EL (cell line): ENCODE data around the gene NRF1.
"Not testable (repeated sequence)": the region's sequence is repeated elsewhere in the genome, so short reads cannot be mapped to it uniquely, and the experiment has no call there.

Experiments used
- DNase-seq: peaks from one replicate; pipeline ENCODE4 v3.0.0-alpha.2; 2016

NRF1 gene

DNA sequence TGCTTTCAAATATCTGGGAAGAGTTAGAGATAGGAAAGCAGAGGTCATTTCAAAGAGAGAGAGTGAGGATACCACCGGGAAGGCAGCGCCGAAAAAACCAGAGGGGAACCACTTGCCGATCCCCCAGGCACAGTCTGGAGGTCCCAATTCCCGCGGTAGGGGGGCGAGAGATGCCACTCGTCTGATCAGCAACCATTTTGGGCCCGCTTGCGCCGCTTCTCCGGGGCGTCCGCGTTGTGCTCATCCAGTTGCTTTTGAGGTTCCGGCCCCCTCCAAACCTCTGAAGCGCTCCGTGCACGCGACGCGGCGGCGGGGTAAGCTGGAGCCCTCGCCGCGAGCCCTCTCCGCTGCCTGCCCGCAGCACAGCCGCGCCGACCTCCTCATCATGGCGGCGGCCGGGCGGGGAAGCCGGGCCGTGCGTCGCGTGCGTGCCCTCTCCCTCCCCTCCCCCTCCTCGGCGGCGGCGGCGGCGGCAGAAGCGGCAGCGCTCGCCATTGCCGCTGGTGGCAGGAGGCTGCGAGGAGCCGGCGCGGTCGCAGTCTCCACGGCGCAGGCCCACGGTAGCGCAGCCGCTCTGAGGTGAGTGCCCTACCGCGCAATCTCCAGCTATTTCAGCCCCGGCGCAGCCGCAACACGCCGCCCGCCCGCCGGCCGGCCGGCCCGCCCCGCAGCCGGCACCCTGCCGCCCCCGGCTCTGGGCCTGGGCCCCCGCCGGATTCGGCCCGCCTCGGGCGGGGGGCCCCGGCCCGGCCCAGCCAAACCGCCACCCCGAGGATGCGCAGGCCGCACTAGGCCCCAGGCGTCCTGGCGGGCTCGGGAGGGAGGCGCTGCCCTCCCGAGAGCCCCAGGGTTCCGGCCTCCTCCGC lies at the start of gene NRF1:
Gene NRF1 (plus strand): TSS at position 475 of the 866 bp plus-strand sequence. CDS start 45,632 bp downstream, outside the sequence.
- DNase-seq = peak; percentile 87

DNA sequence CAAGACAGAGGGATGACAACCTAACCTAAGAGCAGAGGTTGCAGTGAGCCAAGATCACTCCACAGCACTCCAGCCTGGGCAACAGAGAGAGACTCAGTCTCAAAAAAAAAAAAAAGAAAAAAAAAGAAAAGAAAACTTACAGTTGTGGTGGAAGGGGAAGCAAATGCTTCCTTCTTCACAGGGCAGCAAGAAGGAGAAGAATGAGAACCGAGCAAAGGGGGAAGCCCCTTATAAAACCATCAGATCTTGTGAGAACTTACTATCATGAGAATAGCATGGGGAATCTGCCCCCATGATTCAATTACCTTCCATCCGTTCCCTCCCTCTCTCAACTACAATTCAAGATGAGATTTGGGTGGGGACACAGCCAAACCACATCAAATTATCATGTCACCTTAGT lies 45.2 kb upstream of the NRF1 start:
- DNase-seq = not testable (repeated sequence)

DNA sequence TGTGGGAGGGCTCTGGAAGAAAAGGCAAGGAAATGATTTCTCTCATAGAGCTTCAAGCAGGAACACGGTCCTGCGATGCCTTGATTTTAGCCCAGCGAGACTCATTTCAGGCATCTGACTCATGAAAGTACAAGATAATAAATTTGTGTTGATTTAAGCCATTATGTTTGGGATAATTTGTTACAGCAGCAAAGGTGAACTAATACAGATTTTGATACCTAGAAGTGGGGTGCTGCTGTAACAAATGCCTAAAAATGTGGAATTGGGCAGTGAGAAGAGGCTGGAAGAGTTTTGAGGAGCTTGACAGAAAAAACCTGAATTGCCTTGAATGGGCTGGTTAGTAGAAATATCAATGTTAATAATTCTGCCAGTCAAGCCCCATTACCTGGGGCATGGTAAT lies 44.1 kb upstream of the NRF1 start:
- DNase-seq = no peak

DNA sequence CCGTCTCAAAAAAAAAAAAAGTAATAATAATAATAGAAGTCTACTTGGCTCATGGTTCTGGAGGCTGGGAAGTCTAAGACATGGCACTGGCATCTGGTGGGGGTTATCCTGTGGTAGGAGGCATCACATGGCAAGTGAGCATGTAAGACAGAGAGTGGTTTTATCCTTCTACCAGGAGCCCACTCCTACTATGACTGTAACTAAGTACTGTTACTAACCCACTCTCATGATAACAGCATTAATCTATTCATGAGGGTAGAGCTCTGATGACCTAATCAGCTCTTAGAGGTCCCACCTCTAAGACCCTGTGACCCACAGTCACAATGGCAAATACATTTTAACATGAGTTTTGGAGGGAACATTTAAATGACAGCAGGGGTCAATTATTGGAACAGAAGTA lies 43.3 kb upstream of the NRF1 start:
- no peak for DNase-seq

DNA sequence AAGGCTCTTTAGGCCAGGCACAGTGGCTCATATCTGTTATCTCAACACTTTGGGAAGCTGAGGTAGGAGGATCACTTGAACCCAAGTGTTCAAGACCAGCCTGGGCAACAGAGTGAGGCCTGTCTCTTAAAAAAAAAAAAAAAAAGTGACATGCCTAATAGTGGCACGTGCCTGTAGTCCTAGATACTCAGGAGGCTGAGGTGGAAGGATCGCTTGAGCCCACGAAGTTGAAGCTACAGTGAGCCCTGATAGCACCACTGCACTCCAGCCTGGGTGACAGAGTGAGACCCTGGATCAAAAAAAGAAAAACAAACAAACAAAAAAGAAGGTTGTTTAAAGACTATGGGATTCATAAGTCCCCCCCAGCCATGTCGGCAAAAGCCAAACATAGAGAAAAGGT lies 42.2 kb upstream of the NRF1 start:
- no peak for DNase-seq

DNA sequence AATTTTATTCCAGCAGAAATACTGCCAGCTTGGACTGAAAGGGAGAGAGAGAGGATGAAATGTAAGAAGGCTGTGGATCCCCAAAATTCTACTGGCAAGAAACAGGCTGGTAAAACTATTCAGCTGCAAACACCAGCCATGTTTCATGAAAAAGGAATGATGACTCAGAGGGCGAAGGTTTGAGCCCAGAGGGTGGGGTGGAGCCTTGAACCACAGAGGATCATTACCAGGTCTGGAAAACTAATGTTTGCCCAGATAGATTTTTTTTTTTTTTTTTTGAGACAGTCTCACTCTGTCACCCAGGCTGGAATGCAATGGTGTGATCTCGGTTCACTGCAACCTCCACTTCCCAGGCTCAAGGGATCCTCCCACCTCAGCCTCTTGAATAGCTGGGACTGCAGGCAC lies 41.7 kb upstream of the NRF1 start:
- peak; percentile 95 for DNase-seq

DNA sequence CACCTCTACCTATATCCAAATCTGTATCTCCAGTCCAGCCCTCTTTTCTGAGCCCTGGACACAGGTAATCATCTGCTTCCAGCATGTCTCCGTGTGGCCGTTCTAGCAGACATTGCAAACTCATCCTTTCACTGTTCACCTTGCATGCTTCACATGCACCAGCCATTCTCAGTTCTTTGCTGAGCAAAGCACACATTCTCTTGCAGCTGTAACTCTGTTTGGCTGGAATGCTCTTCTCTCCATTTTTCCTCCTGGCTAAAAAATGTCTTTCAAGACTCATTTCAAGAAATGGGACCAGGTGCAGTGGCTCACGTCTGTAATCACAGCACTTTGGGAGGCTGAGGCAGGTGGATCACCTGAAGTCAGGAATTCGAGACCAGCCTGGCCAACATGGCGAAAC lies 40.3 kb upstream of the NRF1 start:
- no peak for DNase-seq

DNA sequence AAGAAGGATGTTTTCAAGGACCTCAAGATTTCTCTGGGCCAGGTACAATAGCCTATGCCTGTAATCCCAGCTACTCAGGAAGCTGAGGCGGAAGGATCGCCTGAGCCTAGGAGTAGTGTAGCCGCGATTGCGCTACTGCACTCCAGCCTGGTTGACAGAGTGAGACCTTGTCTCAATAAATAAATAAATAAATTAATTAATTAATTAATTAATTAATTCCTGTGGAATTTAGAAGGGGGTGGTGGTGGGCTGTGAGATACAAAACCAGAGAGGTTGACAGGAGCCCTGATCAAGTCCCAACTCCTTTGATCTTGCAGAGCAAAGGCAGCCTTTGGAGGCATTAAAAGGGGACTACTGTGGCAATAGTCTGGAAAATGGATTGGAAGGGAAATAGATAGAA lies 39.3 kb upstream of the NRF1 start:
- no peak for DNase-seq

DNA sequence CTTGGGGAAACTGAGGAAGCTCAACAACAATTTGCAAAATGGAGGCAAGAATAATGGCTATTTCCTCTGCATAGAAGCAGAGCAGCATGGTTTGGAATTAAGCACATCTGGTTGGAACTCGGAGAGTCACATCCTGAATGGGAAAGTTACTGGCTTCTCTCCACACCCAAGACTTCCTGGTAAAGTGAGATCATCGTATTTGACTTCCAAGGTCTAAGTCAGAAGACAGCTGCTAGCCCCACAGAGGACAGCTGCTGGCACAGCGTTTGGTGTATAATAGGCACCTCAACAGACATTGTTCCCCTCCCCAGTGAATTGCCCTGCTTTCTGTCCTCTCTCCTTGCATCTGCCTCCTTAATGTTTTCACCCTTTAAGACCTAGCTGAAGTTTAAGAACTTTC lies 37.0 kb upstream of the NRF1 start:
- DNase-seq = peak; percentile 79

DNA sequence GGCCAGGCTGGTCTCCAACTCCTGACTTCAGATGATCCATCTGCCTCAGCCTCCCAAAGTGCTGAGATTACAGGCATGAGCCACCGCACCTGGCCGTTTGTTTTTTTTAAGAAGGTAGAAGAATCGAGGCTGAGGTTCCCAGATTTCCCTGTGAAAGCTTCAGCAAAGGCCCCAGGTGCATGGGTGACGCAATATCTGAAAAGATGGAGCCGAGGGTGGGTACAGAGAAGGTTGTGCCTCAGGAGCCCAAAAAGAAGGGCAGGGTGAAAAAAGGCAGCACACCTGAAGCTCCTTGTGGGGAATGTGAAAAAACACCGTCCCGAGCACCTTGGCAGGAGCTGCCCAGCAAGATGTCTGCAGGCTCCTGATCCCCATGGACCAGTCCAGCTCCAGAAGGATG lies 35.8 kb upstream of the NRF1 start:
- DNase-seq = no peak

DNA sequence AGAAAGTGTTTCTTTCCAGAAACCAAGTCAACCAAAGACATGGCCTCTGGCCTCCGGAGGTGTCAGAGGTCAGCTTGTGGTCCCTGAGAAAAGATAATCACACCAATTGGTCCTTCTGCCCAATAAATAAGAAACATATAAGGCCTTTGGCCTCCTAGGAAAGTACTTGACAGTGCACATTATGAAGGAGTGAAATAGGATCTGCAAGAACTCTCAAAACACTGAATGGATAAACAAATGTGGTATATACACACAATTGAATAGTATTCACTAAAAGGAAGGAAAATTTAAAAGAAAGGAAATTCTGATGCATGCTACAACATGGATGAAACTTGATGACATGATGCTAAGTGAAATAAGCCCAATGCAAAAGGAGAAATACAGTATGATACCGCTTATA lies 35.4 kb upstream of the NRF1 start:
- no peak for DNase-seq

DNA sequence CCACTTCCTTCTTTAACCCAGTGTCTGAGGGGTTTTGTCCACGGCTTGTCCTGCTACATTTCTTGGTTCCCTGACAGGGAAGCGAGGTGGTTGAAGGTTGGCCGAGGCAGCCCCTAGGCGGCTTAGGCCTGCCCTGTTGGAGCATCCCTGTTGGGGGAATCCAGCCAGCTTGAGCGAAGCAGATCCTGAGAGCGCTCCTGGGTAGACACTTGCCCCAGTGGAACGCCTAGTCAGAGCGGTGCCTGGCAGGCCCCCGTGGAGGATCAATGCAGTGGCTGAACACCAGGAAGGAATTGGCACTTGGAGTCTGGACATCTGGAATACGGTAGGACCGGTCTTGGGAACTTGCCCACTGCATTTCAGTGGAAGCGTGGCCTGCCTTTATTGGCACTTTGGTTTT lies 32.7 kb upstream of the NRF1 start:
- DNase-seq = no peak

DNA sequence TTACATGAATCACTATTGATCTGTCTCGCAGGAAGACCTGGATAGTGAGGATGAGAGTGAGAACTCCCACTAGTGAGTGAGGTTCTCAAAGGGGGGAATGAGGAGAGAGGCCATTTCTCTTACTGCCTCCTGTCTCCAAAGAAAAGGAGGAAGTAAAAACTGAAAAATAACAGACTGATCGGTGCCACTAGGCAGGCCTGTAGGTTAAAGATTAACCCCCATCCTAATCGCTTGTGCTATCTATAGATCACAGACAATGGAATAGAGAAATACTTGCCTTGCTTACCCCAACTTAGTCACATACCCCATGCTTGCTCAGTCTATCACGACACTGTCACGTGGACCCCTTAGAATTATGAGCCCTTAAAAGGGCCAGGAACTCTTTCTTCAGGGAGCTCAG lies 25.3 kb upstream of the NRF1 start:
- not testable (repeated sequence) for DNase-seq

DNA sequence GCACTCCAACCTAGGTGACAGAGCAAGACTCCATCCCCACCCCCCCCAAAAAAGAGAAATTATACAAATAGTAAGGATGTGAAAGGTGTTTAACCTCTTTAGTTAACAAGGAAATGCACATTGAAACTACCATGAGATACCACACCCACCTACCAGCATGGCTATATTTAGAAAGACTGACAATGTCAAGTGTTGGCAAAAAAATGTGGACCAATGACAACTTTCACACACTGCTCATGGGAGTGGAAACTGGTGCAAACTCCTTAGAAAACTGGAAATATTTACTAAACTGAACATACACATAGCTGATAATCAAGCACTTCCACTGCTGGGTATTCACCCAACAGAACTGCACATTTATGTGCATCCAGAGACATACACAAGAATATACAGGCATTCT lies 23.3 kb upstream of the NRF1 start:
- DNase-seq = no peak

DNA sequence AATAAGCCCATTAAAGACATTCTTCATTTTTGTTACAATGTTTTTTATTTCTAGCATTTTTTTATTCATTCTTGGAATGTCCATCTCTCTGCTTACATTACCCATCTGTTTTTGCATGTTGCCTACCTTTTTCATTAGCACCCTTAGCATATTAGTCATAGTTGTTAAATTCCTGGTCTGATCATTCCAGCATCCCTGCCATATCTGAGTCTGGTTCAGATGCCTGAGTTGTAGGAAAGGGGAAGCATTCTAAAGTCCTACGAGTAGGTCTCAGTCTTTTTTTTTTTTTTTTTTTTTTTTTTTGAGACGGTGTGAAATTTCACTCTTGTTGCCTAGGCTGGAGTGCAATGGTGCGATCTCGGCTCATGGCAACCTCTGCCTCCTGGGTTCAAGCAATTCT lies 19.7 kb upstream of the NRF1 start:
- DNase-seq = no peak

DNA sequence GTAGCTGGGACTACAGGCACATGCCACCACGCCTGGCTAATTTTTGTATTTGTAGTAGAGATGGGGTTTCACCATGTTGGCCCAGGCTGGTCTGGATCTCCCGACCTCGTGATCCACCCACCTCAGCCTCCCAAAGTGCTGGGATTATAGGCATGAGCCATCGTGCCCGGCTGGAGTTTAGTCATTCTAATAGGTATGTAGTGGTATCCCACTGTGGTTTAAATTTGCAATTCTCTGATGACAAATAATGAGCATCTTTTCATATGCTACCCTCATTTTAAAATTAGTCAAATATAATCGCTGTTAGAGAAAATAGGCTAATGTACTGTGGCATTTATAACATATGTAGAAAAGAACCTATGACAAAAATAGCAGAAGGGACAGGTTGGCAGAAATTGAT lies 15.1 kb upstream of the NRF1 start:
- peak; percentile 47 for DNase-seq

DNA sequence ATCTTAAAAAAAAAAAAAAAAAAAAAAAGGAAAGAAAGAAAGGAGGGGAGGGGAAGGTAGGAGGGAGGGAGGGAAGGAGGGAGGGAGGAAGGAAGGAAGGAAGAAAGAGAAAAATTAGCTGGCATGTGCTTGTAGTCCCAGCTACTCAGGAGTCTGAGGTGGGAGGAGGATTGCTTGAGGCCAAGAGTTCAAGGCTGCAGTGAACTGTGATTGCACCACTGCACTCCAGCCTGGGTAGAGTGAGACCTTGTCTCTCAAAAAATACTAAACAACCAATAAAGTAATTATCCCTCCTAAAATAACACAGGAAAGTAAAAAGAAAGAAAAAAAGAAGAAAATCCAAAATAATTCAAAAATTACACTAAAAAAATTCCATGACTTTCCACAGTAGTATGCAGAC lies 13.8 kb upstream of the NRF1 start:
- DNase-seq = no peak

DNA sequence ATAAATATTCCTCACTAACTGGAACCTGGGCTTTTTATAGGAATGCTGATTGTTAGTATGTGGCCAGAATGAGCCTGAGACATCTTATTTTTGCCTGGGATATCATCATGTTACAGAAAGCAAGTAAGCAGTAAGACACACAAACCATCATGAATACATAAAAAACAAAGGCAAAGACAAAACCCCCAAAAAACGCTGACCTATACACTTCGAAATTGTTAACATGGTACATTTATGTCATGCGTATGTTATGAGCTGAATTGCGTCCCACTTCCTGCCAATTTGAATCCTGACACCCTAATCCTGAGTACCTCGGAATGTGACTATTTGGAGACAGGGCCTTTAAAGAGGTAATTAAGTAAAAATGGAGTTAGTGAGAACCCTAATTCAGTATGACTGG lies 12.3 kb upstream of the NRF1 start:
- no peak for DNase-seq

DNA sequence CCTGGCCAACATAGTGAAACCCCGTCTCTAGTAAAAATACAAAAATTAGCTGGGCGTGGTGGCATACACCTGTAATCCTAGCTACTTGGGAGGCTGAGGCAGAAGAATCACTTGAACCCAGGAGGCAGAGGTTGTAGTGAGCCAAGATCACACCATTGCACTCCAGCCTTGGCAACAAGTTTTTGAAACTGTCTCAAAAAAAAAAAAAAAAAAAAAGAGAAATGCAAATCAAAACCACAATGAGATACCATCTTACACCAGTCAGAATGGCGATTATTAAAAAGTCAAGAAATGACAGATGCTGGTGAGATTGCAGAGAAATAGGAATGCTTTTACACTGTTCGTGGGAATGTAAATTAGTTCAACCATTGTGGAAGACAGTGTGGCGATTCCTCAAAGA lies 7.9 kb upstream of the NRF1 start:
- not testable (repeated sequence) for DNase-seq

DNA sequence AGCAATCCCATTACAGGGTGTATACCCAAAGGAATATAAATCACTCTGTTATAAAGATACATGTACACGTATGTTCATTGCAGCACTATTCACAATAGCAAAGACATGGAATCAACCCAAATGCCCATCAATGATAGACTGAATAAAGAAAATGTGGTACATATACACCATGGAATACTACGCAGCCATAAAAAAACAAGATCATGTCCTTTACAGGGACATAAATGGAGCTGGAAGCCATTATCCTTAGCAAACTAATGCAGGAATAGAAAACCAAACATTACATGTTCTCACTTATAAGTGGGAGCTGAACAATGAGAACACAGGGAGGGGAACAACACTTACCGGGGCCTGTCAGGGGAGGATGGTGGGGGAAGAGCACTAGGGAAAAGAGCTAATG lies 7.5 kb upstream of the NRF1 start:
- DNase-seq = not testable (repeated sequence)

DNA sequence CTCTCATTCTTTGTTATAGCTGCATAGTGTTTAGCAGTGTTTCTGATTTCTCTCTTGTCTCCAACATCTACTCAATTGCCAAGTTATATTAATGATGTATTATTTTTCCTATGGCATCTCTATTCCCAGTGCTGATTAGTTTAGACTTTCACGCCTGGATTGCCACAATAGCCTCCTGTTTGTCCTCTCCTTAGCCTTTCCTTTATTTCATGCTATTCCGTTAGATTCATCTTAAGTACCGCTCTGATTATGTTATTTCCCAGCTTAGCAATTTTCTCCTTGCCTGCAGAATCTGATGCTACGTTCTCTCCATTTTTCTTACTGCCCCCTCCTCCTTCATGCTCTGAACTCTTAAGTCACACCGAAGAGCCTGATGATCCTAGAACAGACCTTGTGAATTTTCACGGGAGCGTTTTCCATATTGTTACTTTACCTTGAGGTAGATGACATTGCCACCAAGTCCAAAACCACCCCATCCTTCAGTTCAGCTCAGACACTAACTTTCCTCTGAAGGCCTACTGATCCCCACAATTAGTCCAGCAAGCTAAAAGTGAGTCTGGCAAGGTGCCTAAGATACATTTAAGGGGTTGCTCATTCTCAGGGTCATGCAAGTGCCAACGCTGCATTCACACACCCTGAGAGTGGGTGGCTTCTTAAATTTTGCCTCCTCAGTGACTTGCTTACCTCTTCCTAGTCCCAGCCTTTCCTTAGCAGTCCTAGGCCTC lies 6.6 kb upstream of the NRF1 start:
- DNase-seq = no peak

DNA sequence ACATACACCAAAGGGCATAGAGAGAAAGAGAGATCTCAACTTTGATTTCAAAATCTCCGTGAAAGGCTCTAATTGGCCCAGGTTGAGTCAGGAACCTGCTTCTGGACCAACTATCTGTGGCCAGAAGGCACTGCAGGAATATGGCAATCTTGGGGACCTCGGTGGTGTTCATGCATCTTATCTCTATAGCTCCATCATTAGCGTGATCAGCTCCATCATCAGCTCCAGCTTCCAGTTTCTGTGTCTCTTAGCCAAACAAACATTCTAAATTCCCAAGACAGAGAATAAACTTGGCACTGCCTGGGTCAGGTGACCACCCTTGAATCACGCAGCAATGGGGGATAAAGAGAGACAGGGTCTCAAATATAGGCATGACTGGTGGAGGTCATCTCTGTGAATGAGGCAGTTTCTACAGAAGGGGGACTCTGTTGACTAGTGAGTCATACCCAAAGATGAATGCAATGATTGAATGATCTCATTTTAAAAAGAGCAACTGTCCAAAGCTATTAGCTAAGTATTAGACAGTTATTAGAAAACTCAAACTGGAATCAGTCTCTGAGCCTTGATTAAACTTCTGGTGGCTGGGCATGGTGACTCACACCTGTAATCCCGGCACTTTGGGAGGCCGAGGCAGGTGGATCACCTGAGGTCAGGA lies 5.4 kb upstream of the NRF1 start:
- DNase-seq = no peak

DNA sequence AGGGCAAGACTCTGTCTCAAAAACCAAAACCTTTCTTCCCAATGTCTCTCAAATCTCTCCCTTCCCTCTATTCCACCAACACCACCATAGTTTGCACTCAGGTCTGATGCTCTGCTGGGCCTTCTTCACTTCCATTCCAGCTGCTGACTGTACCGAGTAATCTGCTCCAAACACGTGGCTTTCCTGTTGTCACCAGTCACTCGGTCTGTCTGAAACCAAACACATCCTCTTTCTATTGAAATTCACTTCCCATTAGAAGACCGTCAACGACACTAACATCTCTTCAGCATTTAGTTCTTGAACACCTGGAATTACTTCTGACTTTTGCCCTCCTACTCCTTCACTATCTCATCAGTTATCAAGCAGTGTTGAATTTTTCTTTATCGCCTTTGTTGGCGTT lies 4.7 kb upstream of the NRF1 start:
- DNase-seq = no peak
